Activated naive CD4-positive, alpha-beta T cell treated with anti-CD3 and anti-CD28 coated beads, Interleukin-2, amount 50 U/mL, for 24 hours (primary cell): ENCODE data around the gene FGF12.

ENCODE experiments used
- H3K27ac Mint-ChIP-seq: one replicate; pipeline ENCODE4 v1.8.0; 2021; ENCODE audit warnings: mild to moderate bottlenecking, mixed read lengths
- H3K27me3 Mint-ChIP-seq: one replicate; pipeline ENCODE4 v1.8.0; 2021; ENCODE audit warnings: mixed read lengths
- H3K36me3 Mint-ChIP-seq: one replicate; pipeline ENCODE4 v1.8.0; 2021; ENCODE audit warnings: mixed read lengths
- H3K4me1 Mint-ChIP-seq: one replicate; pipeline ENCODE4 v1.8.0; 2021; ENCODE audit warnings: mixed read lengths
- H3K4me3 Mint-ChIP-seq: one replicate; pipeline ENCODE4 v1.8.0; 2021; ENCODE audit warnings: mild to moderate bottlenecking, mixed read lengths
- H3K9me3 Mint-ChIP-seq: one replicate; pipeline ENCODE4 v1.8.0; 2021; ENCODE audit warnings: mixed read lengths

The FGF12 gene

DNA sequence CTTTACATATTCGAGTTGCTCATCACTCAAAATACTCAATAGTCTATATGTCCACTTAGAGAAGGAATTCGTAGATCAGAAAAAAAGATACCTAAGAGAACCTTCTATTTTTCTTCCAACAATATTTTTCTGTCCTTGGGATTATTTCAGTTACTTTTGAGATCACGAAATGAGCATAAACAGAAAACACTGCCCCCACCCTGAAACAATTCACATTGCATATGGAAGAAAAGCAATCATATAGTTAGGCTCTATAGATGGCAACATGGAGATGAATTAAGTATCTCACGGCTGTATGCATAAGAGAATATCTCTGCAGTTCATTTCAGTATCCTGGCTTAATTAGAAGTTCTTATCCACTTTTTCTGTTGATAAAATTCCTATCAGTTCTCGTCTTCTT lies 391.1 kb downstream of the FGF12 start:
- Mint-ChIP-seq H3K27ac (no peak overlapping the region), H3K4me3 (no peak overlapping the region), H3K36me3 (no peaks in the 10 kb centered on the region), H3K9me3 (no peaks in the 10 kb centered on the region), H3K27me3 (no peaks in the 10 kb centered on the region), H3K4me1 (peaks cover 6% of the 10 kb centered on the region)

DNA sequence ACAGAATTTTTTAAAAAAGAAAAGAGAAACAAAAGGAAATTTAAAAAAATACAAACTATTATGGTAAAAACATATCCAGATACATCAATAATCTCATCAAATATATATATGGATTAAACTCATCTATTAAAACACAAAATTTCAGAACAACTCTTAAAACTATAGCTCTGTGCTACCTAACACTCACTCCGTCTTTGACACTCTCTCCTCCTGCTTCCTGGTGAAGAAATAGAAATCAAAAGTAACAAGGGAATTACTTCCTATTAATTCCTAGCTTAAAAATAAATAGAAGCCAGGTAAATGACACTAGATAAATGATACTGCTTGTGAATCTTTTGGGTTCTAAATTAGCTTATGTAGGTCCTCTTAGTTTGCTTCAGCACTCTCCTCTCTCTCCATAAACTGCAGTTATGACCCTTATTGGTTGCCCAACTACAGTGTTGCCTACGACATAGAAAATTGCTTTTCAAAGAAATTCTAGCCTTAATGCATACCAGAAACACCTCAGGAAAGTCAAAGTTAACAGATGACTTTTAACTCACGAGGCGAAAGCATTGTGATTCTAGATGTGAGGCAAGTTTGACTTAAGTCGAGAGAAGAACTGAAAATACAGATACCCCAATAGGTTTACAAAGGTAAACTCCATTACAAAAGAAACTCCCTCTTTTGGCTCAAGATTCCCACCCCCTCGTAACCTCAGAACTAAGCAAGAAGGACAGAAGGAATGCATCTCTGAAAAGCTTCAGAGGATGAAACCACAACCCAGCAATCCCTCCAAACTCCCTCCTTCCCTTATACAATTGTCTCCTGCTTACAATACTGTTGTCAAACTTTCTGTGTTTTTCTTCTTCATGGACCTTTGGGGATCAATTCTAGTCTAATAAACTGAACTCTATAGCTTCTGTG lies 394.7 kb downstream of the FGF12 start:
- Mint-ChIP-seq H3K9me3 (no peaks in the 10 kb centered on the region), H3K27ac (no peak overlapping the region), H3K36me3 (no peaks in the 10 kb centered on the region), H3K4me1 (peaks cover 6% of the 10 kb centered on the region), H3K27me3 (no peaks in the 10 kb centered on the region), H3K4me3 (peak overlapping the region; percentile 51)

DNA sequence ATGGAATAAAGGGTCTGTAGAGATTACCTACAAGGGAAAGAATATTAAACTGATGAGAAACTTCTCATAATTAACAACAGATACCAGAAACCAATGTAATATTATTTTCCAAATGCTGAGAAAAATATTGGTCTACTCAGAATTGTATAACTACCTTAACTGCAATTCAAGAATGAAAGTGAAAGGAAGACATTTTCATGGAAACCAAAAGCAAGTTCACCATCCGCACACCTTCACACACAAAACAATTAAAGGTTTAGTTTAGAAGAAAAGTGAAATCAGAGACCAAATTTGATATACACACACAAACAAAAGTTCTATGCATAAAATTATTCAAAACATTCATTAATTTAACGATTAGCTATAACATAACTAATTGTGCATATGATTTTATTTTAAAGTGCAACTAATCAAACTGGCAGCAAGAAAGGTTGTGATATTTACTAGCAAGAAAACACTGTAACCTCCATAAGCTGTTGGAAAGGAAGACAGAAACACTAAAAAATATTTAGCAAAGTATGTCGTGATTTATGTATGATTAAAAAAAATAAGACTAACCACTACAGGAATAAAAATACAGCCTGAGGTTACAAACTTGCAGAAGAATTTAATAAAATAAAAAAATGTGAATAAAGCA lies 395.5 kb downstream of the FGF12 start:
- H3K4me1 Mint-ChIP-seq, result peaks cover 6% of the 10 kb centered on the region
- H3K9me3 Mint-ChIP-seq, result no peaks in the 10 kb centered on the region
- no peaks in the 10 kb centered on the region for H3K27me3 Mint-ChIP-seq
- no peaks in the 10 kb centered on the region for H3K36me3 Mint-ChIP-seq
- H3K4me3 Mint-ChIP-seq, result peak overlapping the region; percentile 54
- H3K27ac Mint-ChIP-seq, result no peak overlapping the region

DNA sequence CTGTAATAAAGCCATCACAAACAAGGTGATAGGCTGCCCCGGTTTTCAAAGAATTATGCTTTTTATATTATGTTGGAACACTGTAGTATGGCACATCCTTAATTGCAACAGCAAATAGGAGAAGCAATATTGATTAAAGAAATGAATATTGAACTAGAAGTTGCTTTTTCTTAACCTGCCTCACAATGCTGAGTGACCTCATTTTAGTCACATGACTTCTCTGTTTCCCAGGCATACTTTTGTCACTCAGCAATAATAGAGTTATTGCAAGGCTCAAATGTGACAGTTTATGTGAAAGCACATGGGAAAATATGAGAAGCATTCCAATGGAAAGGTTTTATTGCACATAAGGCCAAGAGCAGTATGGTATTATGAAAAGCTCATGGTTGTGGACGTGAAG lies 400.7 kb downstream of the FGF12 start:
- Mint-ChIP-seq H3K27ac (no peak overlapping the region), H3K36me3 (no peaks in the 10 kb centered on the region)

DNA sequence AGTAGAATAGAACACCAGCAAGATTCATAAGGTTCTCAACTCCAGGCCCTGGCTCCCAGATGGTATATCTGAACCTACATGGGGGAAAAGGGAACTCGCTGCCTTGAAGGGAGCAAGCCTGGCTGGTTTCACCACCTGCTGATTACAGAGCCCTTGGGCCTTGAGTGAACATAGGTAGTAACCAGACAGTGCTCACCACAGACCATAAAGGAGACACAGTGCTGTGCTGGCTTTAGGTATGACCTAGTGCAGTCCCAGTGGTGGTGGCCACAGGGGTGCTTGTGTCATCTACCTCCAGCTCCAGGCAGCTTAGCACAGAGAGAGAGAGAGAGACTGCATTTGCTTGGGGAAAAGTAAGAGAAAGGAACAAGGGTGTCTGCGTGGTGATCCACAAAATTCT lies 409.8 kb downstream of the FGF12 start:
- H3K9me3 Mint-ChIP-seq, result peaks cover 17% of the 10 kb centered on the region
- H3K27me3 Mint-ChIP-seq, result no peaks in the 10 kb centered on the region
- H3K4me3 Mint-ChIP-seq, result no peak overlapping the region
- H3K4me1 Mint-ChIP-seq, result no peaks in the 10 kb centered on the region
- H3K27ac Mint-ChIP-seq, result no peak overlapping the region
- H3K36me3 Mint-ChIP-seq, result no peaks in the 10 kb centered on the region

More for the DNA sequence above, 400.7 kb downstream of the FGF12 start:
- Mint-ChIP-seq H3K4me1 (peaks cover 4% of the 10 kb centered on the region), H3K9me3 (peaks cover 17% of the 10 kb centered on the region), H3K4me3 (no peak overlapping the region), H3K27me3 (no peaks in the 10 kb centered on the region)

DNA sequence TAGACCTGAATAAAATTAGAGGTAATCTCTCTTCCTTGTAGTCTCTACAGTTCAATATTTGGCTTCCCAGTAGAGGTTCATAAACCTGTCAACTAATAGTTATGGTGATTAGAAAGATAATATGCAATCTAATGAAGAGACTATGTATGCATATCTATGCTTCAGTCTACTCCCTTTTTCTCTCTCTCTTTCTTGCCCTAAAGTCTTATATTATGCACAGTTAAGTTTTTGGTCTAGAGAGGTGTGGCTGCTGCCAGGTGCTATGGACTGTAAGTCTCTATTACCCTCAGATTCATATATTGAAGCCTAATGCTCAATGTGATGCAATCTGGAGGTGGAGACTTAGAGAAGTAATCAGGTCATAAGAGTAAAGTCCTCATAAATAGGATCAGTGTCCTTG lies 413.7 kb downstream of the FGF12 start:
- no peak overlapping the region for H3K4me3 Mint-ChIP-seq
- peaks cover 6% of the 10 kb centered on the region for H3K9me3 Mint-ChIP-seq
- H3K4me1 Mint-ChIP-seq, result no peaks in the 10 kb centered on the region
- H3K36me3 Mint-ChIP-seq, result no peaks in the 10 kb centered on the region
- no peak overlapping the region for H3K27ac Mint-ChIP-seq
- no peaks in the 10 kb centered on the region for H3K27me3 Mint-ChIP-seq

DNA sequence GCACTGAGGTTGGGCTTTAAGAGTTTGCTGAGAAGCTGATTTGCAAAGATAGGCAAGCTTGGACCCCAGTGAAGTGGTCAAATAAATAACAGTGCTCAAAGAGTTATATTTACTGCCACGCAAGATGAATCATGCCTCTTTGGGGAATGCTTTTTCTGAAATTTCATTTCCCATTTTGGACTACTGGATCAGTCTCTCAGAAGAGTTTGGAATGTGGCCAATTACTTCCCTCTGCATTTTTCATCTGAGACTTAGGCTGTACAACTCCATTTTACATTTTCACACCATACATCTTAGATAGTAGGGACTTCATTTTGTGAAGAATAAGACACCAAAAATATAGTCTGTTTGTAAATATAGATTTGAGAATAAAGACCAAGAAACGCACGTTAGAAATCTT lies 419.7 kb downstream of the FGF12 start:
- H3K27me3 Mint-ChIP-seq, result no peaks in the 10 kb centered on the region
- H3K4me1 Mint-ChIP-seq, result no peaks in the 10 kb centered on the region
- H3K36me3 Mint-ChIP-seq, result no peaks in the 10 kb centered on the region
- H3K27ac Mint-ChIP-seq, result no peak overlapping the region
- no peak overlapping the region for H3K4me3 Mint-ChIP-seq
- no peaks in the 10 kb centered on the region for H3K9me3 Mint-ChIP-seq

DNA sequence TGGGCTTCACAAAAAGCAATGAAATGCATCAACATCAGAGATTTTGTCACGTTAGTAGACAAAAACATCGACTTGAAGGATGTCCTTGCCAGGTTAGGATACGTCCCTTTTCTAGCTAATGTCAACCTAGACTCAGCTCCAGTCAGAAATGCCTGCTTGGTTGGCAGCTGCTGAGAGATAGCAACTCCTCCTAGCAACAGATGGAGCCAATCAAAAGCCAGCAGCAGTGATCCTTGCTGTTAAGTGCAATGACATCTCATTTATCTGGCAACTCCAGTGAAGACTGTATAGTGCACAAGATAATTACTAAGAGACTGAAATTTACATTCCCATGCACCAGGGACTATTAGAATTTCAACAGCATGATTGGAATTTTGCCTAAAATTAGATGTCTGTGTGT lies 424.1 kb downstream of the FGF12 start:
- Mint-ChIP-seq H3K4me3 (no peak overlapping the region), H3K9me3 (no peaks in the 10 kb centered on the region), H3K27me3 (no peaks in the 10 kb centered on the region), H3K27ac (no peak overlapping the region), H3K4me1 (no peaks in the 10 kb centered on the region), H3K36me3 (no peaks in the 10 kb centered on the region)

DNA sequence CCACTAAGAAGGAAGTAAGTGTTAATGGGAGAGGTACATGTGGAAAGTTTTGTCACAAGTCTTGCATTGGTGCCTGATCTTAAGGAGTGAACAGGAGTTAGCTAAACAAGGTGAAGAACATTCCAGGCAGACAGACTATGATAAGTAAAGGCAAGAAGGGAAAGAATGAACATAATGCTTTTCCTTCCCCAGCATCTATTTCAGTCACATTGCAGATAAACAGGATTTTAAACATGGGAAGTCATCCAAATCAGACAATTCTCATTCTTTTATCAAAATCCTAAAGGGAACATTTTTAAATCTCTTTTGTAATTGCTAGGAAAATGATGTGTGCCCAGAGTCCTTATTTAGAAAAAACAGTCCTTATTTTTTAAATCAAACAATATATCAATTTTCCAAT lies 424.6 kb downstream of the FGF12 start:
- Mint-ChIP-seq H3K4me3 (no peak overlapping the region), H3K9me3 (no peaks in the 10 kb centered on the region), H3K36me3 (no peaks in the 10 kb centered on the region), H3K4me1 (no peaks in the 10 kb centered on the region), H3K27me3 (no peaks in the 10 kb centered on the region), H3K27ac (no peak overlapping the region)

DNA sequence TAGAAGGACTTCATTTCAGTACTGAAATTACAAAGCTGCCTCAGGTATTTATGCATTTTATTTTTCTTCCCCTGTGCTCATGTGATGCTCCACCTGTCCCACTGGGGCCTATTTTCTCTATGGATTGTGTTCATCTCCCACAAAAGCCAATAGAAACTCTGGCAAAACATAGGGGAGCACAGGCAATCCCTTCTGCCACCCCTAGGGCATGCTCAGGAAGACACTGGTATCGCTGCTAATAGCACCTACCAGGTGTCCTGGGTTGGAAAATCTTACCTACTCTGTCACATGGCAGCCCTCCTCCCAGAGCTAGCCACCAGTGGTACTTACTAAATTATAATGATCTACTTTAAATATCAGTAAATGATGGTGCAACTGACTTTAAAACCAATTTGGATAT lies 427.4 kb downstream of the FGF12 start:
- H3K36me3 Mint-ChIP-seq, result no peaks in the 10 kb centered on the region
- no peaks in the 10 kb centered on the region for H3K27me3 Mint-ChIP-seq
- no peaks in the 10 kb centered on the region for H3K4me1 Mint-ChIP-seq
- no peak overlapping the region for H3K4me3 Mint-ChIP-seq
- no peaks in the 10 kb centered on the region for H3K9me3 Mint-ChIP-seq
- no peak overlapping the region for H3K27ac Mint-ChIP-seq

DNA sequence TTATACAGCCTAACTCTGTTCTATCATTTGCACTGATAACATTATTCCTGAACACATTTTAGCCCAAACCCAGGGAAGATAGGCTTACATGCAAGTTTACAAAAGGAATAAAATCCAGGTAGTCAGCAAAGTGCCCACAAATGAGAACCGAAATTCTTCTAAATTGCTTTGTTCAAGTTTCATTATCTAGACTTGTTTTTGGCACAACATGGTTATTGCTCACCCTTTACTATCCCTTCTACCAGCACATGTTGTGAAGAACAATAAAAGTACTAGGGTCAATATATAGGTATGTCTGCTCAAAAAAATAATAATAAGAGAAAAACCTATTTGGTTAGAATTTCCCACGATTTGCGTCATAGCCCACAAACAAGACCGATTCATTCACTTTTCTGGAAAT lies 430.5 kb downstream of the FGF12 start:
- no peaks in the 10 kb centered on the region for H3K4me1 Mint-ChIP-seq
- H3K9me3 Mint-ChIP-seq, result no peaks in the 10 kb centered on the region
- H3K27ac Mint-ChIP-seq, result no peak overlapping the region
- H3K27me3 Mint-ChIP-seq, result no peaks in the 10 kb centered on the region
- H3K4me3 Mint-ChIP-seq, result no peak overlapping the region
- no peaks in the 10 kb centered on the region for H3K36me3 Mint-ChIP-seq

DNA sequence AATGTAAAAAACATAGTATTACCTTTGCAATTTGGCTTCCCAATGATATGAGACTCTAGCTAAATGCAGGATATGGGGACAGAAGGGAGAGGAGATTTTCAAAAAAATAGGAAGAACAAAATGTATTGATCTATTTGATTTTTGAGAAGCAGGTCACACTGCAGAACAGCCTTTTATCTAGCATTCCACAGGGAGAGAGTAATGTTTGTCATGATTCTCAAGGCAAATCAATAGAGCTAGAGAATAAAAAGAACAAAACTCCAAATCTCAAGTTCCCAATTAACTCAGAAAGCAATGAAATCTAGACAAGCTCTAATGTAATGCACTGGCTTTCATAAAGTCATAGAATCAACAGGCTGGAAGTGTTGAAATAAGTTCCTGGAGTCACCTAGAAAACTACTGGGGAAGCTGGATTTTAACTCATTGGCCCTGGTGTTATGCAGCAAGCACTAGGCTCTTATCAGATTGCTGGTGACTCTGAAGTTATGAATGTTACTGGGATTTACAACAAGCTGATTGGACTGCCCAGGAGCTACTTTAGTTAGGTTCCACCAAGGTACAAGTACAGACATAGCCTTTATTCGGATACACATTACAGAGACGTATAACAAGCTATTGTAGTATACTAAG lies 442.8 kb downstream of the FGF12 start:
- no peaks in the 10 kb centered on the region for H3K27me3 Mint-ChIP-seq
- H3K36me3 Mint-ChIP-seq, result no peaks in the 10 kb centered on the region
- no peaks in the 10 kb centered on the region for H3K9me3 Mint-ChIP-seq
- no peak overlapping the region for H3K27ac Mint-ChIP-seq
- no peaks in the 10 kb centered on the region for H3K4me1 Mint-ChIP-seq
- H3K4me3 Mint-ChIP-seq, result no peak overlapping the region

DNA sequence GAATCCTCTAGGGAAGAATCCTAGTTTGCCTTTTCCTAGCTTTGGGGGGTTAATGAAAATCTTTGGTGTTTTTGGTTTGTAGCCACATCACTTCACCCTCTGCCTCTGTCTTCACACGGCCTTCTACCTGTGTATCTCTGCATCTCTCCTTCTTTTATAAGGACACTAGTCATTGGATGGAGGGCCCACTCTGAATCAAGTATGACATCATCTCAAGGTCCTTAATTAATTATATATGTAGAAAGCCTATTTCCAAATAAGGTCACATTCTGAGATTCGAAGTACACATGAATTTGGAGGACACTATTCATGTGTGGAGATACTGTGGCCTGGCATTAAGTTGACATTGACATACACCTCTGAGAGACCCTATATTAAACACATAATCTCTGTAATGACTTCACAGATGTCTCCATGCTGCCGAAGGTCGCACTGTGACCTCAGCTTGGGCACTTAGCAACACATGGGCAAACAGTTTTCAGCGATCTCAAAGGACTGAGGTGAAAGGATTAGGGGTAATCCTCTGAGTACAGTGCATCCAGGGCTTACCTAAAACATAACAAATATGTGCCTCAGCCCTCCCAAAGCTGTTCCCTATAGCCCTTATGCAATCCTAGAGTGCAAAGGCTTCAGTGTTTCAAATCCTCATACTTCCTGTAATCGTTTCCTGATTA lies 446.0 kb downstream of the FGF12 start:
- Mint-ChIP-seq H3K9me3 (peaks cover 4% of the 10 kb centered on the region), H3K27me3 (no peaks in the 10 kb centered on the region), H3K4me1 (no peaks in the 10 kb centered on the region), H3K4me3 (no peak overlapping the region), H3K27ac (no peak overlapping the region), H3K36me3 (no peaks in the 10 kb centered on the region)

DNA sequence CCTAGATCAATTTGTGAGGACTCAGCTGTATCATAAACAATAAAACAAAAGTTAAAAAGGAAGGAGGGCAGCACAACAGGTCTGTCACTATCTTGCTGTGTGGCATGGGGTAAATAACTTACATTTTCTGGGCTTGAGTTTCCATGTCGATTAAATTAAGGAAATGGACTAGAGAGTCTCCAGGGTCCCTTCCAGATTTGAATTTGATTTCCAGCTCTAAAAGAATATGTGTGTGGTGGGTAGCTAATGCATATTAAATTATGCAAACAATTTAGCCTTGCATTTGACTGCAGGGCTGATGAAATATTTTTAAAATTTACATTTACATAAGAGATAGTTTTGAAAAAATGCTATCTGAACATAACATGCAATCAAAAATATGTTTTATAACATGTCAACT lies 447.7 kb downstream of the FGF12 start:
- no peaks in the 10 kb centered on the region for H3K27me3 Mint-ChIP-seq
- H3K9me3 Mint-ChIP-seq, result peaks cover 4% of the 10 kb centered on the region
- H3K36me3 Mint-ChIP-seq, result no peaks in the 10 kb centered on the region
- H3K4me1 Mint-ChIP-seq, result no peaks in the 10 kb centered on the region
- H3K4me3 Mint-ChIP-seq, result no peak overlapping the region
- no peak overlapping the region for H3K27ac Mint-ChIP-seq

DNA sequence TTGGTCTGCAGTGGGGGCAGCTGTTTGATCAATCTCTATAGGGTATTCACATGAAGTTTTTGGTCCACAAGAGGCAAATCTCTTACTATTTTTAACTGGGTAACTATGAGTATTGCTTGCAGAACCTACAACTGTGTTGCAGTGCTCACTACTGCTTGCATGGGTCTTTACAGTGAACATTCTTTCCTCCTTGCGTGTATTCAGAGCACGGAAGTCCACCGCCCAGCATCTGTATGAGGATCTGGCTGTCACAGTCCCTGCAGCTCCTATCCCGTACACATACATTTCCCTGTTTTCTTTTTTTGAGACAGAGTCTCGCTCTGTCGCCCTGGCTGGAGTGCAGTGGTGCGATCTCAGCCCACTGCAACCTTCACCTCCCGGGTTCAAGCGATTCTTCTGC lies 449.9 kb downstream of the FGF12 start:
- H3K27ac Mint-ChIP-seq, result no peak overlapping the region
- no peaks in the 10 kb centered on the region for H3K4me1 Mint-ChIP-seq

More for the DNA sequence above, 449.9 kb downstream of the FGF12 start:
- Mint-ChIP-seq H3K9me3 (peaks cover 4% of the 10 kb centered on the region), H3K4me3 (no peak overlapping the region), H3K27me3 (no peaks in the 10 kb centered on the region), H3K36me3 (no peaks in the 10 kb centered on the region)
